GM12874 (cell line): Measurements from ENCODE around the gene XIAP.

Source experiments
- TF ChIP-seq, protein P1 (sequence below): IDR thresholded peaks from 2 replicates; pipeline ENCODE4 v1.5.1; 2011; ENCODE audit warnings: low read depth, mild to moderate bottlenecking, control low read depth, low read length, moderate library complexity; ENCODE audit not compliant: insufficient read depth

The XIAP gene

DNA sequence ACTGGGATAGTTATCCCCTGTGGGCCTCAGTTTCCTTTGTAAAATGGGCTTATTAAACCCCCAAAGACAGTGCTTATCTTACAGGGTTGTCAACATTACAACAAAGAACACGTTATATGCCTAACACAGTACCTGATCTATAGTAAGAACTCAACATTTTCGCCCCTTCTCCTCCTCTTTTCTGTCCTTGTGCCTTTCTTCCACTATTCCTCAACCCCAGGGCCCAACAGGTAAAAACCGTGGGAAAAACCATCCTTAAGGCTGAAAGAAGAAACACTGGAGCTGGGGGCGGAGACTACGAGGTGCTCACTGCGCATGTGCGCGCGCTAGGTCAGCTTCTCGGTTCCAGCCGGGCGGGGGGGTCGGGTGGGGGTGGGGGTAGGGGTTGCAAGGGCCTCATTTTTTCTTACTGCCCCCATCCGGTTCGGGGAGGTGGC is 426 bp upstream of the XIAP start:
- TF ChIP-seq, protein P1, sequence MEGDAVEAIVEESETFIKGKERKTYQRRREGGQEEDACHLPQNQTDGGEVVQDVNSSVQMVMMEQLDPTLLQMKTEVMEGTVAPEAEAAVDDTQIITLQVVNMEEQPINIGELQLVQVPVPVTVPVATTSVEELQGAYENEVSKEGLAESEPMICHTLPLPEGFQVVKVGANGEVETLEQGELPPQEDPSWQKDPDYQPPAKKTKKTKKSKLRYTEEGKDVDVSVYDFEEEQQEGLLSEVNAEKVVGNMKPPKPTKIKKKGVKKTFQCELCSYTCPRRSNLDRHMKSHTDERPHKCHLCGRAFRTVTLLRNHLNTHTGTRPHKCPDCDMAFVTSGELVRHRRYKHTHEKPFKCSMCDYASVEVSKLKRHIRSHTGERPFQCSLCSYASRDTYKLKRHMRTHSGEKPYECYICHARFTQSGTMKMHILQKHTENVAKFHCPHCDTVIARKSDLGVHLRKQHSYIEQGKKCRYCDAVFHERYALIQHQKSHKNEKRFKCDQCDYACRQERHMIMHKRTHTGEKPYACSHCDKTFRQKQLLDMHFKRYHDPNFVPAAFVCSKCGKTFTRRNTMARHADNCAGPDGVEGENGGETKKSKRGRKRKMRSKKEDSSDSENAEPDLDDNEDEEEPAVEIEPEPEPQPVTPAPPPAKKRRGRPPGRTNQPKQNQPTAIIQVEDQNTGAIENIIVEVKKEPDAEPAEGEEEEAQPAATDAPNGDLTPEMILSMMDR, result no peak

DNA sequence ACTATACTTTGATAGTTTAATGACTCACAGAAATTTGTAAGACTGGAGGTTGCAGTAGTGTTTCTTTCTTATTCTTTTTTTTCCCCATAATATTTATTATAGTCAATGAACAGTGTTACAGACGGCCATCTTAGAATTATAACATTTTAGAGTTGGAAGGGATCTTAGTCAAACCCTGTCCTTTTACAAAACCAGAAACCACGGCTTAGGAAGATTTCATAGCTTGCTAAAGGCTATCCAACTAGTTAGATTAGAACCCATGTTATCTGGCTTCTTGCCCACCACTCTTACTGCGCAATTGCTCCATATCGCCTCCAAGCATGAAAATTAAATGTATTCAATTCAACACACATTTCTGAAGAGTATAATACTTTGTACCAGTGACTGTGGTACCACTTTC is 1.1 kb downstream of the XIAP start:
- TF ChIP-seq, protein P1, result no peak

DNA sequence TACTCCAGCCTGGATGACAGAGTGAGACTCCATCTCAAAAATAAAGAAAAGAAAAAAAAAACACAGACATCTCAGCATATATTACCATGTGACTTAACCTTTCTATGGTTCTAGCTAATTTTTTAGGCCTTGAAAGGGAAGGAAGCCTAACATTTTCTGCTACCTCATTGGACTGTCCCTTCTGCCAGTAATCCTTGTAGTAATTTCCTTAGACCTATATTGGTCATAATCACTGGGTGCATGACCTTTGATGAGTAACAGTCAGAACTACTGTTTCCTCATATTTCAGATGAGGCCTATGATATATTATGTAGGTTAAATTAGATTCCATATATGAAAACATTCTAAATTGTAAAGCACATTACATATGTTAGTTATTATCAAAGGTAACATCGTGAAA is 9.6 kb downstream of the XIAP start:
- TF ChIP-seq, protein P1, result no peak

DNA sequence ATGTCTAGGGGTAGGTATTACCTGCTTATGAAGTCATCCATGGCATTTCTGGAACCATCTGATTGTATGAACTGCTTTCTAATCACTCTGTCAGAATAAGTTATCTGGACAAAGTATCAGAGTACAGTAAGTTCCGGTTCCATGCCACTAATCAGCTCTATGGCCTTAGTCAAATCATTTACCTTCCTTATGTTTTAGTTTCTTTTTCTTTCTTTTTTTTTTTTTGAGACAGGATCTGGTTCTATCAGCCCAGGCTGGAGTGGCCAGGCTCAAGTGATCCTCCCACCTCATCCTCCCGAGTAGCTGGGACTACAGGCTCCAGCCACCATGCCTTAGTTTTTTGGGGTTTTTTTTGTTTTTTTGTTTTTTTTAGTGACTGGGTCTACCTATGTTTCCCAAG is 11.5 kb downstream of the XIAP start:
- TF ChIP-seq, protein P1, result no peak

DNA sequence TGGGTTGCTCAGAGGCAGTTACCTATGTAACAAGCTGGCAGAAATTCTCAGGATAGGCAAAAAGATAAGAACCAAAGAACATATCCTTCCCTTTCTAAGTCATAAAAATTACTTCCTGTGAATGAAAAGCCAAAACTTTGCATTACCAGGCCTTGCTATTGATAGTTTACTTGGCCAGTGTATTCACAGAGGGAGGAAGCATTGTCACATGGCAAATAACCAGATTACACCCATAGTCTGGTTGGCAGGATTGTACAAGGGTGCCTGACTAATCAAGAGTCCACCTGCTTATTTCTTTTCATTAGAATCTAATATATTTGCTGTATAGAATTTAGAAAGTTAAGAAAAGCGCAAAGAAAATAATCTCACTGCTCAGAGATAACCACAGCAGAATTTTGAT is 14.1 kb downstream of the XIAP start:
- TF ChIP-seq, protein P1, result no peak

DNA sequence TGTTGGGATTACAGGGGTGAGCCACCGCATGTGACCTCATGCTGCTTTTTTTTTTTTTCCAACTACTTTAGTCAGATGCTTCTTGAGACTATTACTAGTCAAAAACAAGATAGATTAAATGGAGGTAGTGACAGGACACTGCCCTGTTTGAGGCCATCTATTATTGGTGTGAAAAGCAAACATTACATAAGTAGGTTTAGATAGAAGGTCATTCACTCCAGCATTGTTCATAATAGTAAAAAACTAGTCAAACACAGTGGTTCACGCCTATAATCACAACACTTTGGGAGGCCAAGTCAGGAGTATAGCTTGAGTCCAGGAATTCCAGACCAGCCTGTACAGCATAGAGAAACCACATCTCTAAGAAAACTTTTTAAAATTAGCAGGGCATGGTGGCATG is 16.3 kb downstream of the XIAP start:
- TF ChIP-seq, protein P1, result no peak

DNA sequence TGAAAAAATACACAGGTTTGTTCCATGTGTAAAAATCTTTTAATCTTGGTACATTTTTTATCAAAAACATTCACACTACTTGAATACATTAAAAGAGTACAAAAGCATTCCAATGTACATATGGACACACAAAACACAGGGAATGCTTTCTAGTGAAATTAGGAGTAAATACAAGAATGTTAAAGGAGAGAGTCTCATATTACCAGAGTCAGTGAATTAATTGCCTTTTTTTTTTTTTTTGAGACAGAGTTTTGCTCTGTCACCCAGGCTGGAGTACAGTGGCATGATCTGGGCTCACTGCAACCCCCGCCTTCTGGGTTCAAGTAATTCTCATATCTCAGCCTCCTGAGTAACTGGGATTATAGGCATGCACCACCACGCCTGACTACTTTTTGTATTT is 17.0 kb downstream of the XIAP start:
- TF ChIP-seq, protein P1, result no peak
